ENCODE measurements around the gene DES.

The DES gene

DNA sequence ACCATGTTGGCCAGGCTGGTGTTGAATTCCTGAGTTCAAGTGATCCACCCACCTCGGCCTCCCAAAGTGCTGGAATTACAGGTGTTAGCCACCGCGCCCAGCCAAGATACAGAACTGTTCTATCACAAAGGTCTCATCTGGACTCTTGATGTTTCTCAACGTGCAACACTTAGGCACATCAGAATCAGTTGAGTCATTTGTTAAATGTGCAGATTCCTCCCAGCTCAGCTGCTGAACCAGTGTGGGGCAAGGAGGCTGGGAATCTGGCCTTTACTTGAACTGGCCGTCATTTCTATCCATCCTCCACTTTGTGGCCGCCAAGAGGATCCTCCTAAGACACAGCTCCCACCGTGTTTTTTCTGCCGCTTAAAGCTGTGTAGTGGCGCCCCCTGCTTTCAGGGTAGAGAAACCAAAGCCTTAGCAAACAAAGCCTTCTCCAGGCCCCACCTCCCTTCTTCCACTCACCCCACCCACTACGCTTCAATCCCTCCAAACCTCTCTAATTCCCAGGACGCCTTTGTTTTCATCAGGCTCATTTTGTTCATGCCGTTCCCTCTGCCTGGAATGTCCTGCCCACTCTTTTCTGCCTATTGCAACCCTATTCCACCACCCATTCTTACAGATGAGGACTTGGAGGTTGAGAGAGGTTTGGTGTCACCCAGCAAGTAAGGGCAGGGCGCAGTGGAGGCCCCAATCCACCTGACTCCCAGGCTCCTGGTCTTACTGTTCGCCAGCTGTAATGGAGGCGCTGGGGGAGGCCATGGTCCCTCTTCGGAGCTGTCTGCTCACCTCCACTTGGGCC, 15.7 kb downstream of the DES start:
- H3K36me3 ChIP-seq (ENCODE audit: control insufficient read depth, insufficient read depth, low read length) = no peaks in the 10 kb centered on the region
- H3K27ac ChIP-seq (ENCODE audit: low read depth, low read length, severe bottlenecking) = no peak overlapping the region
- H3K9me3 ChIP-seq (ENCODE audit: control insufficient read depth, low read length) = no peaks in the 10 kb centered on the region
- WGBS, 2 experiments (ENCODE audit: insufficient coverage in 2 of 2) = 53 to 59% methylated on average over 11 to 14 of the region's 16 CpGs
- H3K4me3 ChIP-seq (ENCODE audit: extremely low read depth, insufficient read depth, low read length, poor library complexity, severe bottlenecking) = no peak overlapping the region
- peaks cover 19% of the 10 kb centered on the region for H3K4me1 ChIP-seq (ENCODE audit: control insufficient read depth, insufficient read depth, low read length, poor library complexity, severe bottlenecking)

DNA sequence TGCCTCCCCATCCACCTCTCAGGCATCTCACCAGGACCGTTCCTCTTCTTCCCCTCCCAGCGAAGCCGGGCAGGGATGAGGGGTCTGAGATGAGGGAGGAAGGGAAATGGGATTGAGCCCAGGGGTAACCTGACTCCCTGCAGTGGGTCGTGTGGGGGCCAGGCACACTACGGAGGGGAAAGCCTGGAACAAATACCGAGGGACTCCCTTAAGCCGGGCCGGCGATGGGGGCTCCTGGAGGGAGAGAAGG, 16.2 kb downstream of the DES start:
- H3K27ac ChIP-seq (ENCODE audit: low read depth, low read length, severe bottlenecking) = no peak overlapping the region
- H3K4me3 ChIP-seq (ENCODE audit: extremely low read depth, insufficient read depth, low read length, poor library complexity, severe bottlenecking) = no peak overlapping the region
- H3K36me3 ChIP-seq (ENCODE audit: control insufficient read depth, insufficient read depth, low read length) = no peaks in the 10 kb centered on the region
- WGBS, 2 experiments (ENCODE audit: insufficient coverage in 2 of 2) = 20 to 37% methylated on average over 2 to 6 of the region's 9 CpGs
- no peaks in the 10 kb centered on the region for H3K9me3 ChIP-seq (ENCODE audit: control insufficient read depth, low read length)
- peaks cover 15% of the 10 kb centered on the region for H3K4me1 ChIP-seq (ENCODE audit: control insufficient read depth, insufficient read depth, low read length, poor library complexity, severe bottlenecking)

GRCh38 chr2:219434718-219435525, 16.7 kb downstream of the DES start, which contains the start of gene SPEG:
TSS of gene SPEG (plus strand) at chr2:219434843. CDS start at chr2:219434978, 135 bp downstream.
- H3K36me3 ChIP-seq (ENCODE audit: control insufficient read depth, insufficient read depth, low read length) = no peaks in the 10 kb centered on the region
- H3K9me3 ChIP-seq (ENCODE audit: control insufficient read depth, low read length) = no peaks in the 10 kb centered on the region
- no peak within 1 kb of the TSS for H3K4me3 ChIP-seq (ENCODE audit: extremely low read depth, insufficient read depth, low read length, poor library complexity, severe bottlenecking)
- 37 to 45% methylated on average over 57 to 68 of the region's 77 CpGs for WGBS, 2 experiments (ENCODE audit: insufficient coverage in 2 of 2)
- no peak within 1 kb of the TSS for H3K27ac ChIP-seq (ENCODE audit: low read depth, low read length, severe bottlenecking)
- H3K4me1 ChIP-seq (ENCODE audit: control insufficient read depth, insufficient read depth, low read length, poor library complexity, severe bottlenecking) = peaks cover 15% of the 10 kb centered on the region

DNA sequence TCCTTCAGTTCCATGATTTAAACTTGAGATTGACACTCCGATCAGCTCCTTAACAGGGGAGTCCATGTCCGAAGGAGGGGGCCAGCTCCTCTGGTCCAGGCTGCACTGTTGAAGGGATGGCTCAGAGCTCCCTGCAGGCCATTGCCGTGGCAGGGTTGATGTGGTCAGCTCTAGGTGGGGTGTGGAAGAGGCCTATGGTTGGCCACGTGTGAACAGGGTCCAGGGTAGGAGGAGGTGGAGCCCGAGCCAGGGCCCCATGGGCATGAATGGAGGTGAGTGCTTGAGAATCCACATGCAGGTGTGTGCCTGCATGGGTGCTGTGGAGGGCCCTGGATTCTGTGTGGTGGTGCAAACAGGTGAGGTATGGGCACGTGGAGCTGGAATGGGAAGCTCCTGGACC, 17.5 kb downstream of the DES start:
- H3K36me3 ChIP-seq (ENCODE audit: control insufficient read depth, insufficient read depth, low read length) = no peaks in the 10 kb centered on the region
- WGBS, 2 experiments (ENCODE audit: insufficient coverage in 2 of 2) = 89 to 96% methylated on average over 6 of the region's 6 CpGs
- H3K4me1 ChIP-seq (ENCODE audit: control insufficient read depth, insufficient read depth, low read length, poor library complexity, severe bottlenecking) = peaks cover 15% of the 10 kb centered on the region
- H3K27ac ChIP-seq (ENCODE audit: low read depth, low read length, severe bottlenecking) = no peak overlapping the region
- no peak overlapping the region for H3K4me3 ChIP-seq (ENCODE audit: extremely low read depth, insufficient read depth, low read length, poor library complexity, severe bottlenecking)
- H3K9me3 ChIP-seq (ENCODE audit: control insufficient read depth, low read length) = no peaks in the 10 kb centered on the region

DNA sequence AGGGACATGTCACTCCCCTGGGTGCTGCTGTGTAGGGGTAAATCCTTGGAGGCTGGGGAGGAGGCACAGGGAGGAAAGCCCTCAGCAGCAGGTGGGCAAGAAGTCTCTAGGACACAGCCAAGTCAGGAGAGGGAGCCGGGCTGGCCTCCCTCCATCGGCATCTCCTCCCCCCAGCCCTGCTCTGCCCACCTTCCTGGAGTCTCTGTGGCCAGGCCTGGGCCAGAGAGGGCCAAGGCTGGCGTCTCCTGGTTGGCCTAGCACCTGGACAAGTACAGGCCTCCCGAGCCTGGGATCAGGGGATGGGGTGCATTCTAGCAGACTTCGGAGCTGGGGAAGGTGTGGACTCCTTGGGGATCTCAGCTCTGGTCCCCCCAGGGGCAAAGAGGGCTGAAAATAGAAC, 18.3 kb downstream of the DES start:
- Histone ChIP-seq H3K4me1 (ENCODE audit: control insufficient read depth, insufficient read depth, low read length, poor library complexity, severe bottlenecking) (peaks cover 18% of the 10 kb centered on the region), H3K9me3 (ENCODE audit: control insufficient read depth, low read length) (no peaks in the 10 kb centered on the region), H3K36me3 (ENCODE audit: control insufficient read depth, insufficient read depth, low read length) (no peaks in the 10 kb centered on the region), H3K27ac (ENCODE audit: low read depth, low read length, severe bottlenecking) (no peak overlapping the region), H3K4me3 (ENCODE audit: extremely low read depth, insufficient read depth, low read length, poor library complexity, severe bottlenecking) (no peak overlapping the region)
- 87 to 100% methylated on average over 3 of the region's 5 CpGs for WGBS, 2 experiments (ENCODE audit: insufficient coverage in 2 of 2)

DNA sequence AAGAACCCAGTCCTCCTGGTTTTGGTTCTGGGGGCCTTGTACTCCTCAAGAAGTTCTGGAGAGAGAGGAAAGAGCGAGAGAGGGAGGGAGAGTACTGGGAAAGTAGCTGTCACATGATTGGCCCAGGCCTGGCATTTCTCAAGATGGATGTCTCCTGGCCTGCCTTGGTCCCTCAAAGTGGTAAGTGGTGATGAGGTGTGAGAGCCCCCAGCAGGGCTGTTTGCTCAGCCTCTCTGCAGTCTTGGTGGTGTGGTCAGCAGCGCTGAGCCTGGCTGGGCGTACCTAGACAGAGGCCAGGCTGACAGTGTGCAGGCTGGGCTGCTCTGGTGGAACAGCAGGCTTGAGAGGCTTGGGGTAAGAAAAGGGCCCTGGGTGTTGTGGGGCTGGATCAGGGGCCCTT, 19.0 kb downstream of the DES start:
- Histone ChIP-seq H3K4me3 (ENCODE audit: extremely low read depth, insufficient read depth, low read length, poor library complexity, severe bottlenecking) (no peak overlapping the region), H3K4me1 (ENCODE audit: control insufficient read depth, insufficient read depth, low read length, poor library complexity, severe bottlenecking) (peaks cover 19% of the 10 kb centered on the region), H3K9me3 (ENCODE audit: control insufficient read depth, low read length) (no peaks in the 10 kb centered on the region), H3K27ac (ENCODE audit: low read depth, low read length, severe bottlenecking) (no peak overlapping the region), H3K36me3 (ENCODE audit: control insufficient read depth, insufficient read depth, low read length) (no peaks in the 10 kb centered on the region)
- 76 to 90% methylated on average over 2 to 3 of the region's 3 CpGs for WGBS, 2 experiments (ENCODE audit: insufficient coverage in 2 of 2)

DNA sequence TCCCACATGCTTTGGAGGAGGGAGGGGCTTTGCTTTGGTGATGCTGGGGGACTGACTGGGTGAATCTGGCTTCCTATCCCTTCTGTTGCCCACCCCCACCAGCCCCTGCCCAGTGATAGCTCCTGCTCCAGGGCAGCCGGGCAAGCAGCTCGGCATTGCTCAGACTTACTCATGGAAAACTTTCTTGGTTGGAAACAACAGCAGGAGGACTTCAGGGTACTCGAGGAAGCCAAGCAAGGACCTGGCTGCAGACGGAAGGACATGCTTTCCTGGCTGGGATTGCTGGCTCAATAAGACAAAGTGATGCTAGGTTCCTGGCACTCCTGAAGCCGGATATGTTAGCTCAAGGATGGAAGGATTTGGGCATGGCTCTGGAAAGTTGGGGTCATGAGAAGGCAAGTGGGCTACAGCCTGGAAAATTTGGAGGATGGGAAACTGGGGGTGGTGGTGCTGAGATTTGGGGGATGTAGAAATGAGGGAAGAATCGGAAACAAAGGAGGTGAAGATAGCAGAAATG, 19.6 kb downstream of the DES start:
- WGBS, 2 experiments (ENCODE audit: insufficient coverage in 2 of 2) = 78 to 90% methylated on average over 4 to 5 of the region's 6 CpGs
- no peaks in the 10 kb centered on the region for H3K36me3 ChIP-seq (ENCODE audit: control insufficient read depth, insufficient read depth, low read length)
- no peak overlapping the region for H3K4me3 ChIP-seq (ENCODE audit: extremely low read depth, insufficient read depth, low read length, poor library complexity, severe bottlenecking)
- no peaks in the 10 kb centered on the region for H3K9me3 ChIP-seq (ENCODE audit: control insufficient read depth, low read length)
- no peak overlapping the region for H3K27ac ChIP-seq (ENCODE audit: low read depth, low read length, severe bottlenecking)
- H3K4me1 ChIP-seq (ENCODE audit: control insufficient read depth, insufficient read depth, low read length, poor library complexity, severe bottlenecking) = peaks cover 22% of the 10 kb centered on the region

DNA sequence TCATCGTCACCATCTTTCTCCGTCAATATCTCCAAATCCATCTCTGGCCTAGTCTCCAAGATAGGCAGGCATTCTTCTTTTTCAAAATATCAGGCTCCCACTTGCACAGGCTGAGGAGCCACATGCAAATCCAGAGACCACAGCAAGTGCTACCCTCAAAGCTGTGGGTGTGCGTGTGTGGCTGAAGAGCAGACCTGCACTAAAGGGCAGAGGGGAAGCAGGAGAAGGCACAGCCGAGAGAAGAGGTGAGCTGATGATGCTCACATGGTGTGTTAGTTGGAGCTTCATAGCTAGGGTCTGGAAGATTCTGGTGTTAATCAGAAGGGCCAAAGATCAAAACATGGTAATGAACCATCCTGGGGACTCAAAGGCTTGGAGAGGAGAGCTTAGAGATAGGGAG, 20.3 kb downstream of the DES start:
- no peak overlapping the region for H3K27ac ChIP-seq (ENCODE audit: low read depth, low read length, severe bottlenecking)
- 93 to 100% methylated on average over 2 to 4 of the region's 4 CpGs for WGBS, 2 experiments (ENCODE audit: insufficient coverage in 2 of 2)
- H3K4me1 ChIP-seq (ENCODE audit: control insufficient read depth, insufficient read depth, low read length, poor library complexity, severe bottlenecking) = peaks cover 25% of the 10 kb centered on the region
- no peaks in the 10 kb centered on the region for H3K9me3 ChIP-seq (ENCODE audit: control insufficient read depth, low read length)
- H3K36me3 ChIP-seq (ENCODE audit: control insufficient read depth, insufficient read depth, low read length) = no peaks in the 10 kb centered on the region
- H3K4me3 ChIP-seq (ENCODE audit: extremely low read depth, insufficient read depth, low read length, poor library complexity, severe bottlenecking) = no peak overlapping the region

GRCh38 chr2:219439506-219439905, 21.3 kb downstream of the DES start:
- H3K27ac ChIP-seq (ENCODE audit: low read depth, low read length, severe bottlenecking) = no peak overlapping the region
- WGBS, 2 experiments (ENCODE audit: insufficient coverage in 2 of 2) = 69 to 93% methylated on average over 2 to 4 of the region's 6 CpGs
- H3K9me3 ChIP-seq (ENCODE audit: control insufficient read depth, low read length) = no peaks in the 10 kb centered on the region

DNA sequence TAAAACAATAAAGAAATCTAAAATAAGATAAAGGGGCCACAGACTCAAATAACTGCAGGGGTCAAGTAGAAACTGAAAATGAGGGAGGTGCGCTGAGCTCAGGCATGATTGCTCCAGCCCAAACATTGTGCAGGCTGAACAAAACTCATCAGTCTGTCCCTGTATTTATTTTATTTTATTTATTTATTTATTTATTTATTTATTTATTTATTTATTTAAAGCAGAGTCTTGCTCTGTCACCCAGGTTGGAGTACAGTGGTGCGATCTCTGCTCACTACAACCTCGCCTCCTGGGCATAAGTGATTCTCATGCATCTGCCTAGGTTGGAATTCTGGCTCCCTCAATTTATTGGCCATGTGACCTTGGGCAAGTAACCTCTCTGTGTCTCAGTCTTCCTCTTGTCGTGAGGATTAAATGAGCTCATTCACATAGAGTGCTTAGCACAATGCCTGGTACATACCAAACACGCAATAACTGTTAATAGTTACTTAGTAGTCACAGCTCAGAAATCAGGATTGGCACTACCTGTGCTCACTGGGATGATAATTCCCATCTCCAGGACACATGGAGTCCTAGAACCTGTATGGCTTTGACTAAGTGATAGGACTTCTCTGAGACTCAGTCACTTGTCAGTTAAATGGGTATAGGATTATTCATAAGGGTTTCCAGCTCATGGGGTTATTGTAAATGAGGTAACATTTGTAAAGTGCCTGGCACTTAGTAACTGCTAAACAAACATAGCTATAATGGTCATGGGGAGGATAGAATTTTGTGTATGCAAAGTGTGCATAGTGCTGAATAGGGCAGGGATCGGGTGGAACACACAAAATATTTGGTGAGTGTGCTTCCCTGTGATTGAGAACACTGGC, 22.4 kb downstream of the DES start:
- H3K36me3 ChIP-seq (ENCODE audit: control insufficient read depth, insufficient read depth, low read length) = no peaks in the 10 kb centered on the region
- H3K4me3 ChIP-seq (ENCODE audit: extremely low read depth, insufficient read depth, low read length, poor library complexity, severe bottlenecking) = no peak overlapping the region
- WGBS, 2 experiments (ENCODE audit: insufficient coverage in 2 of 2) = 85 to 96% methylated on average over 5 to 6 of the region's 6 CpGs
- H3K27ac ChIP-seq (ENCODE audit: low read depth, low read length, severe bottlenecking) = no peak overlapping the region
- no peaks in the 10 kb centered on the region for H3K9me3 ChIP-seq (ENCODE audit: control insufficient read depth, low read length)
- peaks cover 30% of the 10 kb centered on the region for H3K4me1 ChIP-seq (ENCODE audit: control insufficient read depth, insufficient read depth, low read length, poor library complexity, severe bottlenecking)

More at GRCh38 chr2:219439506-219439905, 21.3 kb downstream of the DES start:
- peaks cover 27% of the 10 kb centered on the region for H3K4me1 ChIP-seq (ENCODE audit: control insufficient read depth, insufficient read depth, low read length, poor library complexity, severe bottlenecking)
- no peaks in the 10 kb centered on the region for H3K36me3 ChIP-seq (ENCODE audit: control insufficient read depth, insufficient read depth, low read length)
- H3K4me3 ChIP-seq (ENCODE audit: extremely low read depth, insufficient read depth, low read length, poor library complexity, severe bottlenecking) = no peak overlapping the region
